Measurements from ENCODE around the gene NPNT. TPM values are rescaled to one million over a fixed set of nuclear protein-coding genes. Genes with fewer than 3 reads are reported as not detected.

The NPNT gene
- polyA plus RNA-seq, 1 of the 3 experiments (the other 2 are of a cell fraction): not detected

- no peak overlapping the region for H3K4me2 ChIP-seq
- H3K9ac ChIP-seq: no peak overlapping the region
- no peaks in the 10 kb centered on the region for H3K79me2 ChIP-seq (ENCODE audit: insufficient read depth)
- no peaks in the 10 kb centered on the region for H3K9me3 ChIP-seq
- no peaks in the 10 kb centered on the region for H3K27me3 ChIP-seq (ENCODE audit: insufficient read depth)
- no peaks in the 10 kb centered on the region for H3K36me3 ChIP-seq (replicated peaks in 1 of 2; ENCODE audit: control insufficient read depth in 1 of 2, insufficient read depth in 2 of 2, low read length in 1 of 2)
- TF ChIP-seq REST (IDR thresholded peaks at IDR 0.05; ENCODE audit: low read depth, low read length): no peak
- no peak for TF ChIP-seq ELF1 (IDR thresholded peaks at IDR 0.05)
- no peak for TF ChIP-seq FOXM1 (IDR thresholded peaks at IDR 0.05; ENCODE audit: low read depth)
- TF ChIP-seq TEAD4 (IDR thresholded peaks at IDR 0.05; ENCODE audit: borderline replicate concordance, insufficient read depth): no peak
- TF ChIP-seq GATA2 (CRISPR knock-in tag; IDR thresholded peaks at IDR 0.05): no peak
- TF ChIP-seq FOSL2 (IDR thresholded peaks at IDR 0.05; ENCODE audit: borderline replicate concordance, low read depth): no peak
- no peak for TF ChIP-seq MAX (IDR thresholded peaks at IDR 0.05; ENCODE audit: low read depth)
- TF ChIP-seq YY1 (IDR thresholded peaks at IDR 0.05; ENCODE audit: low read depth): no peak
- no peak for TF ChIP-seq ZBTB33 (IDR thresholded peaks at IDR 0.05; ENCODE audit: borderline replicate concordance, low read depth)
- no peak for TF ChIP-seq EZH2phosphoT487 (IDR thresholded peaks at IDR 0.05; ENCODE audit: borderline replicate concordance, low read depth)
- no peak for TF ChIP-seq RXRA (IDR thresholded peaks at IDR 0.05; ENCODE audit: borderline replicate concordance, low read depth)
- TF ChIP-seq IRF3 (IDR thresholded peaks at IDR 0.05; ENCODE audit: low read depth, low read length): no peak
- TF ChIP-seq CHD2 (IDR thresholded peaks at IDR 0.05; ENCODE audit: low read length, partially characterized antibody): no peak
- no peak for TF ChIP-seq TCF12 (IDR thresholded peaks at IDR 0.05)
- TF ChIP-seq, protein P1, sequence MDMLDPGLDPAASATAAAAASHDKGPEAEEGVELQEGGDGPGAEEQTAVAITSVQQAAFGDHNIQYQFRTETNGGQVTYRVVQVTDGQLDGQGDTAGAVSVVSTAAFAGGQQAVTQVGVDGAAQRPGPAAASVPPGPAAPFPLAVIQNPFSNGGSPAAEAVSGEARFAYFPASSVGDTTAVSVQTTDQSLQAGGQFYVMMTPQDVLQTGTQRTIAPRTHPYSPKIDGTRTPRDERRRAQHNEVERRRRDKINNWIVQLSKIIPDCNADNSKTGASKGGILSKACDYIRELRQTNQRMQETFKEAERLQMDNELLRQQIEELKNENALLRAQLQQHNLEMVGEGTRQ (IDR thresholded peaks at IDR 0.05; ENCODE audit: borderline replicate concordance, low read depth, low read length): no peak
- H3K9me2 ChIP-seq: no peaks in the 10 kb centered on the region
- 85% methylated on average over 2 of the region's 2 CpGs for WGBS (ENCODE audit: low lambda C conversion rate)
- peaks cover 0 to 4% of the 10 kb centered on the region in 2 experiments; a peak in 2 of 4 replicates for H3K4me1 ChIP-seq (ENCODE audit: control insufficient read depth in 1 of 2, insufficient read depth in 2 of 2, low read depth in 1 of 2, low read length in 1 of 2)
- H4K20me1 ChIP-seq (ENCODE audit: insufficient read depth): no peaks in the 10 kb centered on the region
- no peak overlapping the region for H3K4me3 ChIP-seq (ENCODE audit: low read depth in 2 of 2, low read length in 1 of 2)
- no peaks in the 10 kb centered on the region for H3F3A ChIP-seq (replicated peaks; ENCODE audit: insufficient read depth)
- DNase-seq: no peak
- H2AFZ ChIP-seq (ENCODE audit: low read depth): no peak overlapping the region
- no peak overlapping the region for H3K27ac ChIP-seq (ENCODE audit: low read depth in 2 of 2, low read length in 1 of 2)
- CTCF ChIA-PET: no interaction called here
- POLR2A ChIA-PET: no interaction called here
Observed at GRCh38 chr4:105969575-105969974, 74.3 kb downstream of the NPNT start.

All from SK-N-SH (cell line).